Keratinocyte (primary cell): ENCODE data around the gene GPR37L1.

Experiments
- EZH2 ChIP-seq: IDR thresholded peaks from one replicate; pipeline ENCODE4 v1.6.1; 2012; ENCODE audit warnings: inconsistent platforms, mild to moderate bottlenecking, low read length, moderate library complexity
- TF ChIP-seq, protein P1 (sequence below), 3 experiments: IDR thresholded peaks in 1 of 3; conservative IDR thresholded peaks in 1 of 3; optimal IDR thresholded peaks in 1 of 3; 2 replicates in 2 of 3; 3 replicates in 1 of 3; pipeline versions ENCODE3 to v1.5.1; 2011; ENCODE audit warnings: low read length in 3 of 3, mild to moderate bottlenecking in 3 of 3, moderate library complexity in 2 of 3, control low read depth in 1 of 3, inconsistent platforms in 1 of 3; ENCODE audit not compliant: insufficient read depth in 2 of 3; ENCODE audit errors: extremely low read depth in 1 of 3

DNA sequence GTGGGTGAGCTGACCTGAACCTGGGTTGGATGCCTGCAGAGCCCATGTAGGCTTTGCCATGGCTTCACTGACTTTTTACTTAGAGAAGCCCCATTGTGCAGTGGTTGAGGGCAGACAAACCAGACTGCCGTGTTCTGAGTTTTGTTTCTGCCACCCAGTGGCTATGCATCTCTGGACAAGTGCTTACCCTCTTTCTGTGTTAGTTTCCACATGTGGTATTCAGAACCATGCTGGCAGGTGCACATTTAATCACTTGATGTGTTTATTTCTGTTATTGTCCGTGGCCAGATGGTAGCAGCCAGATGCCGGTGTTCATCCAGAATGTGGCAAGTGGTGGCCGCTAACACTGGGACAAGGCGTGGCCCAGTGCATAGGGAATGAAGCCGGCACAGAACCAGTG is 48.0 kb downstream of the GPR37L1 start:
- TF ChIP-seq, protein P1, sequence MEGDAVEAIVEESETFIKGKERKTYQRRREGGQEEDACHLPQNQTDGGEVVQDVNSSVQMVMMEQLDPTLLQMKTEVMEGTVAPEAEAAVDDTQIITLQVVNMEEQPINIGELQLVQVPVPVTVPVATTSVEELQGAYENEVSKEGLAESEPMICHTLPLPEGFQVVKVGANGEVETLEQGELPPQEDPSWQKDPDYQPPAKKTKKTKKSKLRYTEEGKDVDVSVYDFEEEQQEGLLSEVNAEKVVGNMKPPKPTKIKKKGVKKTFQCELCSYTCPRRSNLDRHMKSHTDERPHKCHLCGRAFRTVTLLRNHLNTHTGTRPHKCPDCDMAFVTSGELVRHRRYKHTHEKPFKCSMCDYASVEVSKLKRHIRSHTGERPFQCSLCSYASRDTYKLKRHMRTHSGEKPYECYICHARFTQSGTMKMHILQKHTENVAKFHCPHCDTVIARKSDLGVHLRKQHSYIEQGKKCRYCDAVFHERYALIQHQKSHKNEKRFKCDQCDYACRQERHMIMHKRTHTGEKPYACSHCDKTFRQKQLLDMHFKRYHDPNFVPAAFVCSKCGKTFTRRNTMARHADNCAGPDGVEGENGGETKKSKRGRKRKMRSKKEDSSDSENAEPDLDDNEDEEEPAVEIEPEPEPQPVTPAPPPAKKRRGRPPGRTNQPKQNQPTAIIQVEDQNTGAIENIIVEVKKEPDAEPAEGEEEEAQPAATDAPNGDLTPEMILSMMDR (optimal IDR thresholded peaks at IDR 0.05 in 1 of 3, IDR thresholded peaks at IDR 0.05 in 1 of 3, conservative IDR thresholded peaks at IDR 0.05 in 1 of 3; ENCODE audit: extremely low read depth in 1 of 3, insufficient read depth in 2 of 3, low read length in 3 of 3), result no peak
- no peak for TF ChIP-seq EZH2
